ENCODE results near the gene KIAA0930. TPM values are rescaled to one million over a fixed set of nuclear protein-coding genes. Genes with fewer than 3 reads are reported as not detected.

Gene KIAA0930
- total RNA-seq, 1 donor, result 43.4 TPM

DNA sequence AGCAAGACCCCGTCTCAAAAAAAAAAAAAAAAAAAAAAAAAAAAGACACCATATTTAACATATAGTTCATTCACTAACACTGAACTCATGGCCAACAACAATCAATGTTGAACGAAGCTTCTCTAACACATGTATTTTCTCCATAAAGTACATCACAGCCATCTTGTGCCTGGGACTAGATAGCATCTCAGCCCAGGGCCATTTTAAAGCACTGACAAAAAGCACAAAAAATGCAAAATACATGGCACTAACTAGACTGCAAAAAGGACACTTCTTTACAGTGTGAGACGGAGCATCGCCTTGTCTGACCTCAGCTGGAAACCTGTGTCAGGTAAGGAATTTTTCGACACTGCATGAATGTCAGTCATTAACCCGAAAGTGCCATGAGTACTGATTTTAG lies 23.3 kb downstream of the KIAA0930 start:
- peak; percentile 1 for DNase-seq (ENCODE audit: insufficient read length, low spot score, missing footprints)
- H3K4me2 ChIP-seq (ENCODE audit: insufficient read depth, low read length), result no peak overlapping the region
- H3K9me3 ChIP-seq (ENCODE audit: low read depth, low read length), result no peaks in the 10 kb centered on the region
- no peak overlapping the region for H3K4me3 ChIP-seq (ENCODE audit: insufficient read depth, low read length)
- no peaks in the 10 kb centered on the region for H3K27me3 ChIP-seq (ENCODE audit: insufficient read depth, low read length)
- peaks cover 26% of the 10 kb centered on the region for H4K20me1 ChIP-seq (ENCODE audit: insufficient read depth, low read length)
- TF ChIP-seq, protein P1, sequence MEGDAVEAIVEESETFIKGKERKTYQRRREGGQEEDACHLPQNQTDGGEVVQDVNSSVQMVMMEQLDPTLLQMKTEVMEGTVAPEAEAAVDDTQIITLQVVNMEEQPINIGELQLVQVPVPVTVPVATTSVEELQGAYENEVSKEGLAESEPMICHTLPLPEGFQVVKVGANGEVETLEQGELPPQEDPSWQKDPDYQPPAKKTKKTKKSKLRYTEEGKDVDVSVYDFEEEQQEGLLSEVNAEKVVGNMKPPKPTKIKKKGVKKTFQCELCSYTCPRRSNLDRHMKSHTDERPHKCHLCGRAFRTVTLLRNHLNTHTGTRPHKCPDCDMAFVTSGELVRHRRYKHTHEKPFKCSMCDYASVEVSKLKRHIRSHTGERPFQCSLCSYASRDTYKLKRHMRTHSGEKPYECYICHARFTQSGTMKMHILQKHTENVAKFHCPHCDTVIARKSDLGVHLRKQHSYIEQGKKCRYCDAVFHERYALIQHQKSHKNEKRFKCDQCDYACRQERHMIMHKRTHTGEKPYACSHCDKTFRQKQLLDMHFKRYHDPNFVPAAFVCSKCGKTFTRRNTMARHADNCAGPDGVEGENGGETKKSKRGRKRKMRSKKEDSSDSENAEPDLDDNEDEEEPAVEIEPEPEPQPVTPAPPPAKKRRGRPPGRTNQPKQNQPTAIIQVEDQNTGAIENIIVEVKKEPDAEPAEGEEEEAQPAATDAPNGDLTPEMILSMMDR (IDR thresholded peaks at IDR 0.05; ENCODE audit: extremely low read depth, low read depth, low read length), result no peak
- H3K36me3 ChIP-seq (ENCODE audit: insufficient read depth, low read length), result no peaks in the 10 kb centered on the region
- no peak overlapping the region for H3K27ac ChIP-seq (ENCODE audit: low read depth, low read length)
- H2AFZ ChIP-seq (ENCODE audit: low read length), result no peak overlapping the region
- peaks cover 8% of the 10 kb centered on the region for H3K4me1 ChIP-seq (ENCODE audit: insufficient read depth, low read length)
- H3K79me2 ChIP-seq (ENCODE audit: insufficient read depth, low read length), result peaks cover 42% of the 10 kb centered on the region

DNA sequence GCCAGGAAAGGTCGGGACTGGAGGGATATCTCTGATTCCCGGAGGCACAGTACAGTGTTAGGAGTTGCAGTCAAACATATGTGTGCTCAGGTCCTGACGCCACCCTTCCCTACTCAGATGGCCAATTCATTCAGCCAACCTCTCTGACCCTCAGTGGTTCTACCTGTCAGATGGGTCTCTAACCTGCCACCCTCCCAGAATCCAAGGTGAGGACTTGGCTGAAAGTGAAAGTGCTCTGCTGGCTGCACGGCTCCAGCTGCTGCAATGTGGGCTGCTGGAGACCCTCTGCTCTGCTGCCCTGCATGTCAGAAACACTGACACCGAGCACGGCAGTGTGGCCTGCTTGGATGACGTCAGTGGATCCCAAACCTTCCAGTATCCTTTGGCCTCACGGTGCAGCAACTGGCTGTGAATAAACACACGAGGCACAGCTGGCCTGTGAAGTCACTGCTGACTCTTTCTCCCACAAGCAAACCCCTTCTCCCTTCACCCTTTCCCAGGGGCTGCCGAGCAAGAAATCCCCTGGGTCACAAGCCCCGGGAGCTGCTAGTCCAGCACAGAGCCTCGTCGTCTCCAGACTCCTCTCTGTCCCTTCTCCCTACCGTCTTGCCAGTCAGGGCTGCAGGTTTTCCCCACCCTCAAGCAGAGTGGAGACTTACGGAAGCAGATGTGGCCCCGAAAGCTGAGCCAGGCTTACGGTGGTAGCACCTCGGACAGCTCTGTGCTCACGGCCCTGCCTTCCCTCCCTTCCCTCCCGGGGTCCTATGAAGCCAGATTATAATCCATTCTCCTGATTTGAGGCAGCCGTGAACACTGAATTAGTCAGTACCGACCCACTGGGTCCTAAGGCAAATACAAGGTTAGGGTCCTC lies 24.3 kb downstream of the KIAA0930 start:
- Histone ChIP-seq H3K36me3 (ENCODE audit: insufficient read depth, low read length) (no peaks in the 10 kb centered on the region), H3K79me2 (ENCODE audit: insufficient read depth, low read length) (peaks cover 35% of the 10 kb centered on the region), H3K9me3 (ENCODE audit: low read depth, low read length) (no peaks in the 10 kb centered on the region), H3K27me3 (ENCODE audit: insufficient read depth, low read length) (no peaks in the 10 kb centered on the region), H2AFZ (ENCODE audit: low read length) (no peak overlapping the region), H3K4me2 (ENCODE audit: insufficient read depth, low read length) (no peak overlapping the region), H4K20me1 (ENCODE audit: insufficient read depth, low read length) (peaks cover 26% of the 10 kb centered on the region), H3K27ac (ENCODE audit: low read depth, low read length) (no peak overlapping the region), H3K4me1 (ENCODE audit: insufficient read depth, low read length) (peaks cover 16% of the 10 kb centered on the region), H3K4me3 (ENCODE audit: insufficient read depth, low read length) (no peak overlapping the region)
- TF ChIP-seq, protein P1 (IDR thresholded peaks at IDR 0.05; ENCODE audit: extremely low read depth, low read depth, low read length), result no peak
- peak; percentile 85 for DNase-seq (ENCODE audit: insufficient read length, low spot score, missing footprints)

DNA sequence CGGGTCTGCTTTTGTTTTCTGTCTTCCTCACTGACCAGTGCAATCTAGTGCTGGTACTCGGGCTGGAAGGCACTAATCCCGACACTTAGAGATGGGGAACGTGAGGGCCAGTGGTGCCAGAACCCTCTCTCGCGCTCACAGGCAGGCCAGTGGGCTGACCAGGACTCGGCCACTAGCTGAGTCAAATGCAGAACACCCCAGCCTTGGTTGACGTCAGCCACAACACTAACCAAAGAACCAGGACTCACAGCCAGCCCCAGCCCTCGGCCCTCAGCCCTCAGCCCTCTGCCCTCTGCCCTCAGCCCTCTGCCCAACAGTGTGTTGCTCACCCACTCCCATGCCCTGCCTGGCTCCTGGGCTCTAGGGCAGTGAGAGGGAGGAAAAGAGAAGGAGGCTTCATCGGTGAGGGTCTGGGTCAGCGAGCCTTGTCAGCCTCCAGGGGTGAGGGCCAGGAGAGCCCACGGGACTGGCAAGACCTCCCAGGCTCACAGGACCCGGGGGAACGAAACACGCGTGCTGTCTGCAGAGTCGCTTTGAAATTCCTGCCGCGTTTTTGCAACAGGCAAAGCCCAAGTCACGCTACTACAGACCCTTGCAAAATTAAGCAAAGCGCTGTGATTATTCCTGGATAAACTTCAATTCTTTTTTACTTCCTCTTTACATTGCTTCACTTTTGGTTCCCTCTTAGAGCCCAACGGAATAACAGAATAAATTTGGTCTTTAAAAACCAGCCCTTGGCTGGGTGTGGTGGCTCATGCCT lies 27.5 kb downstream of the KIAA0930 start:
- Histone ChIP-seq H3K9me3 (ENCODE audit: low read depth, low read length) (no peaks in the 10 kb centered on the region), H3K4me3 (ENCODE audit: insufficient read depth, low read length) (peak overlapping the region; percentile 67), H3K27me3 (ENCODE audit: insufficient read depth, low read length) (no peaks in the 10 kb centered on the region), H3K4me1 (ENCODE audit: insufficient read depth, low read length) (peaks cover 29% of the 10 kb centered on the region), H3K36me3 (ENCODE audit: insufficient read depth, low read length) (no peaks in the 10 kb centered on the region), H2AFZ (ENCODE audit: low read length) (peak overlapping the region; percentile 66), H3K4me2 (ENCODE audit: insufficient read depth, low read length) (peak overlapping the region; percentile 95), H3K27ac (ENCODE audit: low read depth, low read length) (peak overlapping the region; percentile 93), H3K79me2 (ENCODE audit: insufficient read depth, low read length) (peaks cover 45% of the 10 kb centered on the region), H4K20me1 (ENCODE audit: insufficient read depth, low read length) (peaks cover 29% of the 10 kb centered on the region)
- TF ChIP-seq, protein P1 (IDR thresholded peaks at IDR 0.05; ENCODE audit: extremely low read depth, low read depth, low read length), result no peak
- DNase-seq (ENCODE audit: insufficient read length, low spot score, missing footprints), result peak; percentile 93

DNA sequence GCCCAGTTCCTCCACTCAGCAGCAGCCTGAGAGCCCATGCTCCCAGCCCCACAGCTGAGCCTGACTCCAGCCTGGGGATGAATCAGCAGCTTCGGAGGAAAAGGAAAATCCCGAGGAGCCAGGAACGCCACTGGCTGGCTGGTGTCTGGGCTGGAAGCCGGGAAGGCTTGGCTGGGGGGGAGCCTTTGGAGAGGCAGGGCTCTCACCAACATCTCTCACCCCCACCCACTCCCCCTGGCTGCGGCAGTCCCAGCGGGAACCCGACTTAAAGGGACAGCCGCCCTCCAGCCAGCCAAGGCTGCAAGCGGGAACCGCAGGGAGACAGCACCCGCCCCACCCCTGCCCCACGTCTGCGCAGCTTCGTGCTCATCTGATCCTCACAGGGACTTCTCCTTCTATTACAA lies 28.4 kb downstream of the KIAA0930 start:
- Histone ChIP-seq H3K79me2 (ENCODE audit: insufficient read depth, low read length) (peaks cover 41% of the 10 kb centered on the region), H3K27me3 (ENCODE audit: insufficient read depth, low read length) (no peaks in the 10 kb centered on the region), H3K4me2 (ENCODE audit: insufficient read depth, low read length) (peak overlapping the region; percentile 95), H3K9me3 (ENCODE audit: low read depth, low read length) (no peaks in the 10 kb centered on the region), H3K27ac (ENCODE audit: low read depth, low read length) (peak overlapping the region; percentile 93), H3K36me3 (ENCODE audit: insufficient read depth, low read length) (no peaks in the 10 kb centered on the region), H3K4me1 (ENCODE audit: insufficient read depth, low read length) (peaks cover 30% of the 10 kb centered on the region), H3K4me3 (ENCODE audit: insufficient read depth, low read length) (peak overlapping the region; percentile 67), H2AFZ (ENCODE audit: low read length) (peak overlapping the region; percentile 66), H4K20me1 (ENCODE audit: insufficient read depth, low read length) (peaks cover 24% of the 10 kb centered on the region)
- DNase-seq (ENCODE audit: insufficient read length, low spot score, missing footprints), result peak; percentile 98
- TF ChIP-seq, protein P1 (IDR thresholded peaks at IDR 0.05; ENCODE audit: extremely low read depth, low read depth, low read length), result no peak

Measured in osteoblast (primary cell).